Measurements from ENCODE around the gene EIF1AD. TPM values are rescaled to one million over a fixed set of nuclear protein-coding genes. Genes with fewer than 3 reads are reported as not detected.

The EIF1AD gene
- total and polyA plus RNA-seq, 2 of the 8 experiments (the other 6 are each of a cell fraction or from before 2014, with no cell fraction given) = 32.6 to 39.9 TPM

GRCh38 chr11:66051371-66051765, 49.4 kb upstream of the EIF1AD start:
- DNase-seq (ENCODE audit: low read depth in 1 of 2, low spot score in 2 of 2) = no peak
- peaks cover 14% of the 10 kb centered on the region; the same call in 1 of the 2 replicates for H3K23me2 ChIP-seq (ENCODE audit: low read depth, low read length)
- peak overlapping the region; percentile 88 for H4K5ac ChIP-seq (ENCODE audit: insufficient read length, low read depth, low read length)
- peak overlapping the region; percentile 54 for H2BK5ac ChIP-seq (ENCODE audit: low read depth, low read length)
- peaks cover 8 to 22% (median 14%) of the 10 kb centered on the region in 4 experiments for H3K36me3 ChIP-seq (ENCODE audit: control insufficient read depth in 2 of 4, insufficient read depth in 4 of 4, low read length in 3 of 4)
- H3K18ac ChIP-seq (ENCODE audit: extremely low read depth, low read length) = peak overlapping the region; percentile 68
- H2BK120ac ChIP-seq (replicated peaks; ENCODE audit: low read depth, low read length) = no peak overlapping the region
- peak overlapping the region; percentile 91 for H3K56ac ChIP-seq (replicated peaks; ENCODE audit: insufficient read length, low read depth, low read length)
- no peak overlapping the region for H2AFZ ChIP-seq (ENCODE audit: low read length)
- H2BK20ac ChIP-seq (ENCODE audit: low read length) = no peak overlapping the region
- H3K14ac ChIP-seq (ENCODE audit: insufficient read length) = peak overlapping the region; percentile 27
- H3K9ac ChIP-seq (replicated peaks in 1 of 4; ENCODE audit: extremely low read depth in 1 of 4, low read depth in 3 of 4, low read length in 3 of 4) = peak overlapping the region in 3 of 4 experiments; percentile 74 to 93 (median 91); a peak in 6 of 7 replicates
- 23% methylated on average over 12 of the region's 12 CpGs; no CpG with 5 or more reads in 1 of the 2 experiments for WGBS, 2 experiments (ENCODE audit: extremely low coverage in 1 of 2, insufficient coverage in 1 of 2, insufficient read length in 1 of 2, insufficient replicate concordance in 2 of 2, low coverage in 1 of 2, low lambda C conversion rate in 2 of 2, missing lambda C conversion rate in 1 of 2)
- H2BK15ac ChIP-seq (ENCODE audit: low read length) = peak overlapping the region; percentile 66; the same call in 1 of the 2 replicates
- H3K4ac ChIP-seq (replicated peaks; ENCODE audit: insufficient read length, low read depth, low read length) = peak overlapping the region; percentile 71
- peaks cover 0 to 7% of the 10 kb centered on the region in 2 experiments for H4K20me1 ChIP-seq (replicated peaks in 1 of 2; ENCODE audit: control insufficient read depth in 1 of 2, insufficient read depth in 2 of 2, low read length in 2 of 2)
- no peaks in the 10 kb centered on the region for H3K9me3 ChIP-seq (ENCODE audit: insufficient read depth in 2 of 2, low read depth in 1 of 2, low read length in 1 of 2)
- H3K4me1 ChIP-seq (replicated peaks in 1 of 4; ENCODE audit: control insufficient read depth in 3 of 4, insufficient read depth in 4 of 4, low read length in 3 of 4) = peaks cover 0 to 24% (median 19%) of the 10 kb centered on the region in 4 experiments; a peak in 6 of 7 replicates
- H3K4me3 ChIP-seq (ENCODE audit: extremely low read depth in 1 of 4, insufficient read depth in 2 of 4, low read depth in 3 of 4, low read length in 4 of 4) = peak overlapping the region; percentile 97 to 99 (median 98)
- TF ChIP-seq POLR2A (IDR thresholded peaks at IDR 0.05; ENCODE audit: control extremely low read depth in 1 of 2, low read depth in 2 of 2, low read length in 2 of 2) (no peak), MAFK (IDR thresholded peaks at IDR 0.05; ENCODE audit: low read depth, low read length) (no peak), SIX5 (IDR thresholded peaks at IDR 0.05; ENCODE audit: low read depth, low read length) (no peak), ATF2 (IDR thresholded peaks at IDR 0.05; ENCODE audit: low read length) (0 out of 2 replicates have a peak, but pooled peaks have one; percentile 3), JUN (IDR thresholded peaks at IDR 0.05; ENCODE audit: low read depth, low read length) (no peak)
- TF ChIP-seq, protein P1, sequence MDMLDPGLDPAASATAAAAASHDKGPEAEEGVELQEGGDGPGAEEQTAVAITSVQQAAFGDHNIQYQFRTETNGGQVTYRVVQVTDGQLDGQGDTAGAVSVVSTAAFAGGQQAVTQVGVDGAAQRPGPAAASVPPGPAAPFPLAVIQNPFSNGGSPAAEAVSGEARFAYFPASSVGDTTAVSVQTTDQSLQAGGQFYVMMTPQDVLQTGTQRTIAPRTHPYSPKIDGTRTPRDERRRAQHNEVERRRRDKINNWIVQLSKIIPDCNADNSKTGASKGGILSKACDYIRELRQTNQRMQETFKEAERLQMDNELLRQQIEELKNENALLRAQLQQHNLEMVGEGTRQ (IDR thresholded peaks at IDR 0.05; ENCODE audit: low read length) = no peak
- H2BK12ac ChIP-seq (ENCODE audit: low read depth, low read length) = peak overlapping the region; percentile 93
- peak overlapping the region; percentile 61 for H4K91ac ChIP-seq (replicated peaks; ENCODE audit: insufficient read length, low read length)
- peak overlapping the region; percentile 72 to 99 for H3K4me2 ChIP-seq (ENCODE audit: insufficient read depth in 1 of 2, low read depth in 2 of 2, low read length in 2 of 2)
- no peaks in the 10 kb centered on the region for H3K27me3 ChIP-seq (replicated peaks in 1 of 4; ENCODE audit: control insufficient read depth in 3 of 4, extremely low read depth in 1 of 4, insufficient read depth in 3 of 4, low read length in 3 of 4)
- no peak for FAIRE-seq
- no peak overlapping the region; the same call in 1 of the 2 replicates for H2AK5ac ChIP-seq (ENCODE audit: low read depth, low read length)
- CTCF ChIA-PET (ENCODE audit: partially characterized antibody) = interaction anchor here (0.8 to 12.0 kb wide), 5 partner anchors 10 to 398 kb away, joined by 3 to 144 read pairs (median 3); no protein-coding TSS in a partner anchor
- H3K79me1 ChIP-seq (ENCODE audit: low read depth, low read length) = peaks cover 19% of the 10 kb centered on the region
- POLR2A ChIA-PET (ENCODE audit: partially characterized antibody) = interaction anchor here (0.8 to 13.4 kb wide), 13 partner anchors 9 to 207 kb away, joined by 3 to 150 read pairs (median 5); partner anchors contain the start of genes BANF1, CCDC85B, EIF1AD and FIBP
- H3K27ac ChIP-seq (ENCODE audit: low read depth, low read length) = peak overlapping the region; percentile 85
- H3K79me2 ChIP-seq (ENCODE audit: control insufficient read depth in 1 of 2, insufficient read depth in 2 of 2, low read length in 2 of 2) = peaks cover 10 to 36% of the 10 kb centered on the region in 2 experiments
- peak overlapping the region; percentile 94; the same call in 1 of the 2 replicates for H4K8ac ChIP-seq (ENCODE audit: extremely low read depth, insufficient read depth, low read length)
- no peak overlapping the region for H3K23ac ChIP-seq (ENCODE audit: insufficient read length)

Data from H1 (cell line).